Subcutaneous adipose tissue (tissue), 4 donors: ENCODE measurements around the gene CBY2. TPM values are rescaled to one million over a fixed set of nuclear protein-coding genes. Genes with fewer than 3 reads are reported as not detected.

ENCODE experiments used
- total RNA-seq, 4 donors: library from RNA; depleted of rRNA; stranded (reverse); fragments of >200 nt; gene quantifications; one replicate each; pipeline ENCODE4 v1.1.0, GENCODE V29; 2016
- TF ChIP-seq, protein P1 (sequence below): fragments of 450-650 bp; IDR thresholded peaks from one replicate; pipeline ENCODE4 v1.5.1; 2016; ENCODE audit warnings: low read depth, mild to moderate bottlenecking, control low read depth, antibody characterized with exemption, moderate library complexity

The CBY2 gene
- total RNA-seq, 4 donors from 2014 or later = not detected

DNA sequence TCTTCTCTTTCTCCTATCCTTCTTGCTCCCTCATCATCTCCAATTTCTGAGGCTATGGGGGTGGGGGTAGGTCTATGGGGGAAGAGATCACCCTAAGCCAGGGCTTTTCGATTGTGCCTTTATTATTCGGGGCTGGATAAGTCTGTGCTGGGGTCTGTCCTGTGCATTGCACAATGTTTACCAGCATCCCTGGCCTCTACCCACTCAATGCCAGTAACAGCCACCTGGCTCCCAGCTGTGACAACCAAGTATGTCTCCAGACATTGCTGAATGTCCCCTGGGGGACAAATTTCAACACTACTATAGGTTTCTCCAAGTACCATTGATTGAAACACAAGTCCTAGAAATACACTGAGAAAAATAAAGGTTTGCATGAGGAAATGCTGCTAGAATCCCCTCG, 13.2 kb downstream of the CBY2 start:
- TF ChIP-seq, protein P1, sequence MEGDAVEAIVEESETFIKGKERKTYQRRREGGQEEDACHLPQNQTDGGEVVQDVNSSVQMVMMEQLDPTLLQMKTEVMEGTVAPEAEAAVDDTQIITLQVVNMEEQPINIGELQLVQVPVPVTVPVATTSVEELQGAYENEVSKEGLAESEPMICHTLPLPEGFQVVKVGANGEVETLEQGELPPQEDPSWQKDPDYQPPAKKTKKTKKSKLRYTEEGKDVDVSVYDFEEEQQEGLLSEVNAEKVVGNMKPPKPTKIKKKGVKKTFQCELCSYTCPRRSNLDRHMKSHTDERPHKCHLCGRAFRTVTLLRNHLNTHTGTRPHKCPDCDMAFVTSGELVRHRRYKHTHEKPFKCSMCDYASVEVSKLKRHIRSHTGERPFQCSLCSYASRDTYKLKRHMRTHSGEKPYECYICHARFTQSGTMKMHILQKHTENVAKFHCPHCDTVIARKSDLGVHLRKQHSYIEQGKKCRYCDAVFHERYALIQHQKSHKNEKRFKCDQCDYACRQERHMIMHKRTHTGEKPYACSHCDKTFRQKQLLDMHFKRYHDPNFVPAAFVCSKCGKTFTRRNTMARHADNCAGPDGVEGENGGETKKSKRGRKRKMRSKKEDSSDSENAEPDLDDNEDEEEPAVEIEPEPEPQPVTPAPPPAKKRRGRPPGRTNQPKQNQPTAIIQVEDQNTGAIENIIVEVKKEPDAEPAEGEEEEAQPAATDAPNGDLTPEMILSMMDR = no peak

DNA sequence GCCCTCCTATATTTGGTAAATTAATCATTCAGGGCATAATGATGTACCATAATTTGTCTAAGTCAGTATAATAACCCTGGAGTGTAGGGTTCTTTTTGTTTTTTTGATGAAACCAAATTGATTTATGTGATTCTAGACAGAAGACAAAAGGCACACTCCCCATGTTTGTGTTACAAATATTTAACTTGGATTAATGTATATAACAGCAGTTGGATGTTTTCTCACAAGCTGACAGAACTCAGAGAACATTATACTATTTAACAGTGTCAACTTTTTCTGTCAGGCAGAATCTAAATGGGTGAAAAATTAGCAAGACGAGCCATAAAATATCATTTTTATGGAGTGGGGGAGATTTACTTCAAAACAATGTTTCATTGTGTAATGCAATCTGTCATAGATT, 15.2 kb downstream of the CBY2 start:
- TF ChIP-seq, protein P1 = no peak

DNA sequence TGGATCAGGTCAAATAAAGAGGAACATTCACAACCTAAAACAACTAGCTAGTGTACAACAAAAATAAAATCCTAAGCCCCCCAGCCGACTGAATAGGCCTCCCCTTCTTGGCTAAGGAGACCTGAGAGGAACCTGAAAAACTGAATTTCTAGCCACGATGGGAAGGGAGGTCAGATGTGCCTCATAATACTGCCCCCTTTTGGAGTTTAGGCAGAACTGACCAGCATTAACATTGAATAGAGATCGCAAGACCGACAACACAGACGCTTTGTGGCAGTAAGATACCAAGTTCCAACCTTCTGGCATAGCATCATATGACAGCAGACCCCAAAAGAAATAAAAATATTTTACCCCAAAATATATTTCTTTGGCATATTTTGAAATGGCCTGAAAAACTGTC, 15.9 kb downstream of the CBY2 start:
- TF ChIP-seq, protein P1 = no peak

DNA sequence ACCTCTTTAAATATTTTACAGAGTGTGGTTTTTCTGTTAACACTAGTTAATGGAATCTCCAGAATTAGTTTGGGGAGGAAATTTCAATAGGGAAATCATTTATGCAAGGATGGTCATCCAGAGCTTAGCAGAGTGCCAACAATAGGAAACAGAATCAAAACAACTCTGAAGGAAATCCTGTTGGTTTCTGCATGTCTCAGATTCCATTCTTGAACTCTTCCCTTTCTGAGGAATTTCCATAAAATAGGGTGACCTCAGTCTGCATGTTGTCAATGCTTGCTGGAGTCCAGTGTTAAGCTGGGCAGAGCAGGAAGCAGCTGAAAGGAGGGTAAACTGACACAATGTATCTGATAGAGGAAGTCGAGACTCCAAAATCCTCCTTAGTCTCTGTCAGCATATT, 16.9 kb downstream of the CBY2 start:
- TF ChIP-seq, protein P1 = no peak

DNA sequence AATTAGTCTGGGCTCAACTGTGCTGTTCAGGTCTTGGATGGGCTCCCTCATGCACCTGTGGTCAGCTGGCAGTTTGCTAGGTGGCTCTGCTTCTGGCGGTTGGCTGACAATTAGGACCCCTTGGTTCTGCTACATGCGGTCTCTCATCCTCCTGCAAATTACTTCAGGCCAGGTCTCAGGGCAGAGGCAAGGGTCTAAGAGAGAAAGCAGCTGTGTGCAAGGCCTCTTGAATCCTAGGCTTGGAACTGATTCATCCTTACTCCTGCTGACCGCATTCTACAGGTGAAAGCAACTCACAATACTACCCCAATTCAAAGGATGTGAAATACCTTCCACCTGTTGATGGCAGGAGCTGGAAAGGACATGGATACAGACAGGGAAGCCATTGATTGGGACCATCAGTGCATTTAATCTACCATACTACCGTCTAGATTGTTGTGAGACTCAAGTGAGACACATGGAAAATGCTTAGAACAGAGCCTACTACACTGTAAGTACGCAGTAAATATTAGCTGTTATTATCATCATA, 19.1 kb downstream of the CBY2 start:
- TF ChIP-seq, protein P1 = no peak

DNA sequence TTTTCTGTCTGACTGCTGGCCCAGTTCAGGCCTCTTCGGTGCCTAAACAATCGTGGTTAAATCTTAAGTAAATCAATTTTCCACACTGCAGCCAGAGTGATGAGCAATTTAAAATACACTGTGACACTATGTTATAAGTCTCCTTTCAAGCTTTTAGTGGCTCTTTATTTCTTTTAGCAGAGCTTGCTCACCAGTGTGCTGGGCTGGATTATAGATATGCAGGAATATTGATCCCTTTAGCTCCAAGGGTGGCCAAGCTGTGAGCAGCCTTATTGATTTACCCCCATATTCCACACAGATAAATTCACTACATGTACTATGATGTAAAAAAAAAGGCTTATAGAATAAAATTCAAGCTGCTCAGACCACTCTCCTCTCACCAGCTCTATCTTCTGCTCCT, 21.7 kb downstream of the CBY2 start:
- TF ChIP-seq, protein P1 = no peak

DNA sequence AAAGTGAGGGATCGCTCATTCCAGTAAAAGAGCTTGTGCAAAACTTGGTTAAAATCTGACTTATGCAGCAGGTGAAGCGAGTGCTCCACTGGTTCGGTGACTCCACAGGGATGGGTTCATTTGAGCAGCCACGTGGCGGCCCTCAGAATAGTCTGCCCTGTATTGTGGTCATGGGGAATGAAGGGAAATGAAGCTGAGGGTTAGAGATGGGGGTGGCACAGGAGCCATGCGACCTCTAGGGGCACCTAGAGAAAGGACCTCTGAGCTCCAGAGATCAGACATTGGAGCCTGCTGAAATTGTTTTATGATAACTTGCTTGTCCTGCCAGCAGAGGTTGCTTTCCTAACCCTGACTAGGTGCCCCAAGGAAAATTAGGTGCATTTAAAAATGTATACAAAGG, 26.6 kb downstream of the CBY2 start:
- TF ChIP-seq, protein P1 = no peak
